Activated T-cell treated with anti-CD3 and anti-CD28 coated beads, Interleukin-2, amount 50 U/mL, for 4 hours (primary cell): Measurements from ENCODE around the gene CDKAL1. TPM values are rescaled to one million over a fixed set of nuclear protein-coding genes. Genes with fewer than 3 reads are reported as not detected.

Experiments
- ATAC-seq, 2 donors: fragments of 200-7000 bp; cut with Tn5 transposase; one replicate each; pipeline ENCODE4 v1.10.0; 2021
- DNase-seq: peaks from one replicate; pipeline ENCODE4 v3.0.0-alpha.2; 2020
- H3K27me3 Mint-ChIP-seq: one replicate; pipeline ENCODE4 v1.8.0; 2021; ENCODE audit warnings: low read depth, mixed read lengths
- H3K36me3 Mint-ChIP-seq: one replicate; pipeline ENCODE4 v1.8.0; 2022; ENCODE audit warnings: mixed read lengths; ENCODE audit not compliant: insufficient read depth
- H3K4me1 Mint-ChIP-seq: one replicate; pipeline ENCODE4 v1.8.0; 2021; ENCODE audit warnings: low read depth, mixed read lengths
- H3K4me3 Mint-ChIP-seq: one replicate; pipeline ENCODE4 v1.8.0; 2021; ENCODE audit warnings: mild to moderate bottlenecking, moderate library complexity, mixed read lengths
- H3K9me3 Mint-ChIP-seq: one replicate; pipeline ENCODE4 v1.8.0; 2021; ENCODE audit warnings: mixed read lengths
- total RNA-seq, 3 donors: library from RNA; stranded (reverse); gene quantifications; one replicate each; pipeline ENCODE4 v1.2.1, GENCODE V29; 2021

CDKAL1 gene
- total RNA-seq, 3 donors from 2014 or later, result 23.2 to 26.0 (median 23.6) TPM

- no peak for ATAC-seq
- DNase-seq, result no peak
- Mint-ChIP-seq H3K4me3 (no peak overlapping the region), H3K4me1 (peaks cover 2% of the 10 kb centered on the region), H3K9me3 (peaks cover 19% of the 10 kb centered on the region), H3K36me3 (peaks cover 14% of the 10 kb centered on the region), H3K27me3 (no peaks in the 10 kb centered on the region)
These were observed 408.9 kb downstream of the CDKAL1 start for GRCh38 chr6:20943040-20943627.

GRCh38 chr6:20943922-20944321 lies 409.7 kb downstream of the CDKAL1 start:
- no peak for DNase-seq
- H3K9me3 Mint-ChIP-seq, result peaks cover 19% of the 10 kb centered on the region
- peaks cover 16% of the 10 kb centered on the region for H3K36me3 Mint-ChIP-seq
- no peak for ATAC-seq
- peaks cover 2% of the 10 kb centered on the region for H3K4me1 Mint-ChIP-seq
- no peak overlapping the region for H3K4me3 Mint-ChIP-seq
- H3K27me3 Mint-ChIP-seq, result no peaks in the 10 kb centered on the region

GRCh38 chr6:20946022-20946421 lies 411.8 kb downstream of the CDKAL1 start:
- Mint-ChIP-seq H3K4me1 (peaks cover 2% of the 10 kb centered on the region), H3K27me3 (no peaks in the 10 kb centered on the region), H3K4me3 (no peak overlapping the region), H3K36me3 (peaks cover 17% of the 10 kb centered on the region), H3K9me3 (peaks cover 19% of the 10 kb centered on the region)
- DNase-seq (no peak), ATAC-seq (peak; percentile 34 to 59)

DNA sequence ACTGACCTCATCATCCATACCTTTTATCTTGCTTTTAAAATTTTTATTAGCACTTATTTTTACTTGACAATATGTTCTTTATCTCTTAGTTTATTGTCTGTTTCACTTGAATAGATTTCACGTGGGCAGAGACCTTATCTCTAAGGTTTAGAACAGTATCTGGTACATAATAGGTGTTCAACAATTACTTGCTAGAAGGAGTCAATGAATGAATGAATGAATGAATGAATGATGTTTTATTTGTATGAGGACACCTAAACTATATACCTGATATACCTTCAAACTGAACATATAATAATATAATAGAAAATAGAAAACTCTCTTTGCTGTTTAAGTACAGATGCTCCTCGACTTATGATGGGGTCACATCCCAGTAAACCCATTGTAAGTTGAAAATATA lies 412.6 kb downstream of the CDKAL1 start:
- ATAC-seq, result no peak
- Mint-ChIP-seq H3K27me3 (no peaks in the 10 kb centered on the region), H3K36me3 (peaks cover 18% of the 10 kb centered on the region), H3K4me3 (no peak overlapping the region), H3K9me3 (peaks cover 13% of the 10 kb centered on the region), H3K4me1 (peaks cover 2% of the 10 kb centered on the region)
- no peak for DNase-seq

DNA sequence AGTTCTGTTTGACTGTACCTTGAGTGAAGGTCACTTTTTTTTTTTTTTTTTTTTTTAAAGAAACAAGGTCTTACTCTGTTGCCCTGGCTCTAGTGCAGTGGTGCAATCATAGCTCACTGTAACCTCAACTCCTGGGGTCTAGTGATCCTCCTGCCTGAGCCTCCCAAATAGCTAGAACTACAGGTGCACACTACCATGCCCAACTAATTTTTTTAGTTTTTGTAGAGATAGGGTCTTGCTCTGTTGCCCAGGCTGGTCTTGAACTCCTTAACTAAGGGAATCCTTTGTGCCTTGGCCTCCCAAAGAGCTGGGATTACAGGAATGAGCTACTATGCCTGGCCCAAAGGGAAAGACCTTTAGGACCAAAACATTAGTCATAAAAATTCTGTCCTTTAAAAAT lies 413.7 kb downstream of the CDKAL1 start:
- H3K36me3 Mint-ChIP-seq, result peaks cover 16% of the 10 kb centered on the region
- ATAC-seq, result no peak
- no peak overlapping the region for H3K4me3 Mint-ChIP-seq
- H3K27me3 Mint-ChIP-seq, result no peaks in the 10 kb centered on the region
- peaks cover 11% of the 10 kb centered on the region for H3K9me3 Mint-ChIP-seq
- DNase-seq, result no peak
- peaks cover 2% of the 10 kb centered on the region for H3K4me1 Mint-ChIP-seq

DNA sequence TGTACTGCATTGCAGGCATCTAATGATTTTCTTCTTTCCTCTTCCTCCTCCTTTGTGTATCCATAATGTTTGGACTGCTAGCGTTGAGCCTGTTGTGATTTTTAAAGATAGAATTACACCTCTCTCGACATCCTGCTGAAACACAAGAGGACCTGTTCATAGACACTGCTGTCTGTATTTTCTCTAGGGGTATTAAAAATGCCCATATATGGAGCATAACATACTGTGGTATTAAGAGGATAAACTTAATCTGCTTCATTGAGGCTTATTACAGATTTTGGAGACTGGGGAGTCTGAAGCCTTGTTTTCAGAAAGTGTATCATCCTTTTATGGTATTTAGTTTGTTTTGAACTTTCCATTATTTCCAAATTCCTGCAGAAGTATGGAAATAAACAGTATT lies 414.3 kb downstream of the CDKAL1 start:
- Mint-ChIP-seq H3K4me1 (peaks cover 2% of the 10 kb centered on the region), H3K27me3 (no peaks in the 10 kb centered on the region), H3K4me3 (no peak overlapping the region), H3K36me3 (peaks cover 12% of the 10 kb centered on the region), H3K9me3 (peaks cover 7% of the 10 kb centered on the region)
- DNase-seq (no peak), ATAC-seq (no peak)

DNA sequence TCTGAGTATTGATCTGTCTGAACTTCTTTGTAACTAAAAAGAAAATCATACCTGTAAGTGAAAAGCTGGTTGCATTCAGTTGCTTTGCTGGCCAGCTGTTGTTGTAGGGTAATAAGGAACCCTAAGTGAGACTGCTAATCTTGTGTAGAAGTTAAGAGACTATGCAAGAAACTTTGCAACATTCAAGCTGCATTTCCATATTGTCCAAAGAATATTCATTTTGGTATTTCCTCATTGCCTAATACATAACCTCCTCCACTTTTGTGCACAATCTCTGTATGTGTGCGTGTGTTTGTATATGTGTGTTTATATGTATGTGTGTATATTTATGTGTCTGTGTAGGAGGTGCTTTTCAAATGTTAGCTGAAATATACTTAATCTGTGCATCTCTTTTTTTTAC lies 414.9 kb downstream of the CDKAL1 start:
- ATAC-seq, result no peak
- H3K4me3 Mint-ChIP-seq, result no peak overlapping the region

GRCh38 chr6:20952699-20953474 lies 418.6 kb downstream of the CDKAL1 start:
- Mint-ChIP-seq H3K4me3 (no peak overlapping the region), H3K36me3 (peaks cover 30% of the 10 kb centered on the region), H3K4me1 (no peaks in the 10 kb centered on the region), H3K9me3 (no peaks in the 10 kb centered on the region), H3K27me3 (no peaks in the 10 kb centered on the region)
- ATAC-seq (no peak), DNase-seq (no peak)

More for the DNA sequence above, 414.9 kb downstream of the CDKAL1 start:
- Mint-ChIP-seq H3K9me3 (peaks cover 1% of the 10 kb centered on the region), H3K27me3 (no peaks in the 10 kb centered on the region), H3K36me3 (peaks cover 12% of the 10 kb centered on the region), H3K4me1 (peaks cover 2% of the 10 kb centered on the region)
- DNase-seq, result no peak

- H3K36me3 Mint-ChIP-seq, result peaks cover 33% of the 10 kb centered on the region
- no peak overlapping the region for H3K4me3 Mint-ChIP-seq
- no peaks in the 10 kb centered on the region for H3K4me1 Mint-ChIP-seq
- H3K27me3 Mint-ChIP-seq, result no peaks in the 10 kb centered on the region
- DNase-seq, result no peak
- no peak for ATAC-seq
- no peaks in the 10 kb centered on the region for H3K9me3 Mint-ChIP-seq
These were observed 420.1 kb downstream of the CDKAL1 start for GRCh38 chr6:20954315-20954714.

GRCh38 chr6:20955131-20955530 lies 420.9 kb downstream of the CDKAL1 start:
- ATAC-seq, result no peak

DNA sequence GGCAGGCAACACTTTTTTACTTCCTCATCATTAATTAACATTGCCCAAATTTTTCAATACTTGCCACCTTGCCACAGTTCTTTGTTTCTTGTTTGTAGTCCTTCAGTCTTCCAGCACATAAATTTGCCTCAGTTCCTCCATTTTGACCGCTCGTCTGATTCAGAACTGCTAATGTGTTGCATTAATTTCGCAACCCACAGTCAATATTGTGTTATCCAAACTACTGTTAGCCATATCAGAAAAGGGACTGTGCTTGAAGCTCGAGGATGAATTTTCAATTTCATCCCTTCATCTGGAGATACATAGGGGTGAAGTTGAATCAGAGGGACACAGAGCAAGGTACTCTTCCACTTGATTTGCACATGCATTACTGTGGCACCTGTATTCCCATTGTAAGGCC lies 421.5 kb downstream of the CDKAL1 start:
- Mint-ChIP-seq H3K9me3 (no peaks in the 10 kb centered on the region), H3K36me3 (peaks cover 35% of the 10 kb centered on the region), H3K27me3 (no peaks in the 10 kb centered on the region), H3K4me1 (no peaks in the 10 kb centered on the region), H3K4me3 (no peak overlapping the region)
- ATAC-seq, result no peak
- no peak for DNase-seq

More at GRCh38 chr6:20955131-20955530, 420.9 kb downstream of the CDKAL1 start:
- Mint-ChIP-seq H3K4me1 (no peaks in the 10 kb centered on the region), H3K27me3 (no peaks in the 10 kb centered on the region), H3K9me3 (no peaks in the 10 kb centered on the region), H3K36me3 (peaks cover 31% of the 10 kb centered on the region), H3K4me3 (no peak overlapping the region)
- no peak for DNase-seq

- H3K9me3 Mint-ChIP-seq, result no peaks in the 10 kb centered on the region
- no peaks in the 10 kb centered on the region for H3K27me3 Mint-ChIP-seq
- no peak overlapping the region for H3K4me3 Mint-ChIP-seq
- DNase-seq (no peak), ATAC-seq (no peak)
- peaks cover 52% of the 10 kb centered on the region for H3K36me3 Mint-ChIP-seq
- H3K4me1 Mint-ChIP-seq, result no peaks in the 10 kb centered on the region
These were observed 425.8 kb downstream of the CDKAL1 start for GRCh38 chr6:20960067-20960466.

GRCh38 chr6:20965276-20965675 lies 431.0 kb downstream of the CDKAL1 start:
- H3K4me1 Mint-ChIP-seq, result no peaks in the 10 kb centered on the region
- ATAC-seq, result no peak

DNA sequence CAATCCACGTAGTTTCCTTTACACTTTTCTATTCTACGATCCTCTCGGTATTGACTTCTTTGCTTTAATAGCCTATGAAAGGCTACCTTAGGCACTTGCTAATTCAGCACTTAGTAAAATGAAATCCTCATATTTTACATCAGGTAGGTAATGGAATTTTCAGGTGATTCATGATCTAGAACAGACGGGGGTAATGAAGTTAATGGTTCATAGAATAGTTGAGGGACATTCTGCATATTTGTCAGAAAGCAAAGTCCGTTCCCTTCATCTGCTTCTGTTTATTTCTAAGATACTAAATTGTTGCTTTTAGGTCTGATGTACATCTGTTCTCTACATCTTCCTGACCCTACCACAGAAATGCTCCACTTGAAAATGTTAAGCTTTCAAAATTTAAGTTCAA lies 431.7 kb downstream of the CDKAL1 start:
- no peaks in the 10 kb centered on the region for H3K27me3 Mint-ChIP-seq
- no peaks in the 10 kb centered on the region for H3K4me1 Mint-ChIP-seq
- no peak overlapping the region for H3K4me3 Mint-ChIP-seq
- ATAC-seq (no peak), DNase-seq (no peak)
- peaks cover 55% of the 10 kb centered on the region for H3K36me3 Mint-ChIP-seq
- H3K9me3 Mint-ChIP-seq, result peaks cover 21% of the 10 kb centered on the region

More at GRCh38 chr6:20965276-20965675, 431.0 kb downstream of the CDKAL1 start:
- H3K9me3 Mint-ChIP-seq, result peaks cover 21% of the 10 kb centered on the region
- no peaks in the 10 kb centered on the region for H3K27me3 Mint-ChIP-seq
- no peak overlapping the region for H3K4me3 Mint-ChIP-seq
- peaks cover 60% of the 10 kb centered on the region for H3K36me3 Mint-ChIP-seq
- DNase-seq, result no peak

DNA sequence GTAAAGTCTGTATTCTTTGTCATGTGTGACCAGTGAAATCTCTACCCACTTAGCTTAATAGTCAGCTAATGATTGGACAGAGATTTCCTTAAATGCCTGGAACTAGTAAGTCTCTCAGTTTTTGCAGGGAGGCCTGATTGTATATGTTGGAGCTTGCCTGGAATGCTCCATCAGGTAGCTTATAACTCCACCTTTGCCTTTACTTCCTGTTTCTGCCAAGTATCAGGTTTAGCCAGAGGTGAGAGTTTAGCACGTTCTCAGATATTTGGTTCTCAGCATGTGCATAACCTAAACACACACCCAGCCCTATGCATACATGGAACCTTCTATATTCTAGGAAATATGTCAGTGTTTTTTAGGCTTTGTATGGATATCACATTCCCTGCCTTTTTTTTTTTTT lies 435.3 kb downstream of the CDKAL1 start:
- H3K9me3 Mint-ChIP-seq, result peaks cover 21% of the 10 kb centered on the region
- H3K4me1 Mint-ChIP-seq, result no peaks in the 10 kb centered on the region
- DNase-seq (no peak), ATAC-seq (no peak)
- H3K4me3 Mint-ChIP-seq, result no peak overlapping the region
- H3K36me3 Mint-ChIP-seq, result peaks cover 42% of the 10 kb centered on the region
- H3K27me3 Mint-ChIP-seq, result no peaks in the 10 kb centered on the region
